ENCODE measurements around the gene TARM1.

The TARM1 gene

DNA sequence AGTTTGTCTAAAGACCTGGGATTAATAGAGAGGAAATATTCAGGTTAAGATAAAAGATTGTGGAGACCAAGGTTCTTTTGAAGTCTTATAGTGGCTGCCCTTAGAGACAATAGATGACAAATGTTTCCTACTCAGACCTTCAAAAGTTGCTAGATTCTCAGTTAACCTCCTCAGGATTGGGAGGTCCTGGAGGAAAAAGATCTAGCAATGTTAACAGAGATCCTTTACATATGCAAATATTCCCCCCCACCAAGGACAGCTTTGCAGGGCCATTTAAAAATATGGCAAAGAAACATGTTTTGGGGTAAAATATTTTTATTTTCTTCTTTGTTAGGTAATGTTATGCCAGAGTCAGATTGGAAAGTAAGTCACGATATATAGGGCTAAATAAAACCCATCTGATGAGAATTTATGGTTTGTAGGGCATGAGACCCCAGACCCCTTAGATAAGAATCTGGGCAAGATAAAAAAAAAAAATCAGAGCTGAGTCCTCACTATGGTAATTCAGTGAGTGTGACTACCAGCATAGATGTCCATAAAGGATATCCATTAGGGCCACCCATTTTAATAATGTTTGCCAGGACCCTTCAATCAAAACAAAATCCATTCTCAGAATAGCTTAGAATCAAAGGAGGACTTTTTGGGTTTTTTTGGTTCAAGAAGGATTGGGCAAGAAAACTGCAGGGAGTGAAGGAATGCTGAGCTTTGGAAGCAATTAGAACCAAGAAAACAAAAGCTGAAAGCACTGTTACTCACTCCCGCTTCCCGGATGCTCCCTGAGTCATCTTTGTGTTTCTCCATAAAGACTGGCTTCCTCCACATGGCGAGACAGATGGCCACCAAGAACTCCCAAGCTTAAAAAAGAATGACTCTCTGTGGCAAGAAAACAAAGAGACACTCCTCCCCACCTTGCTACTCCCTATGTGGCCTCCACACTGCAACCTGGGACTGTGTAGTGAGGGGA, 45.7 kb downstream of the TARM1 start:
- in situ Hi-C loops (cut with HindIII; ENCODE audit: low sequenced_read_pairs): loop anchor here (5.0 to 25.0 kb wide), 3 partner anchors 68 to 248 kb away; partner anchors contain the start of gene CACNG7

DNA sequence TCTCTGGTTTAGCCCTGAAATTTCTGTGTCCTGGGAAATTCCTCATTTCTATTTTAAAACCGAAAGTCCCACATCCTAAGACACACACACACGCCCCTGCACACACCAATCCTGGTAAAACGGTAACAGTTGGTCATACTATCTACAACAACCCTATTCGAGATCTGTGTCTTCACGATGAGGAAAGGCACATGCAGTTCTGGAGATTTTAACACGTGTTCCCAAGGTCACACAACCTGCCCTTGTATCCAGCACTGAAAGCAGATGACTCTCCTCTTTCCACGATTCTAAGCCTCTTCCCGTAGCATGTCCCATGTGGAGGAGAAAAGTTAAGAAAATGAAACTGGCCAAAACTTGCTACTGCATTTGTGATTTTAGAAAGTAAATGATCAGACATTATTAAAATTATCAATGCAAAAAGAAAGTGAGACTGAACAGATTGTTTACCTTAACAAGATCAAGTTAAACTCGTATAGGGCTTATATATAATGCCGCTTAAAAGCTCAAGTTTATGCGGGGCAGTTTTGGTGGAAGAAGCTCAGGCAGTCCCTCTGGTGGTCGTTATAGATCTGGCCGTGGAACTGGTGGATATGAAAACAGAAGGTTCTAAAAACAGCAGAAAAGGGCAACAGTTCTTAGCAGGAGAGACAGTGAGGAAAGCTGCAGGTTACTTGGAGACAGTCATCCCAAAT, 50.1 kb downstream of the TARM1 start:
- in situ Hi-C loops (cut with HindIII; ENCODE audit: low sequenced_read_pairs): loop anchor here (25.0 kb wide), 2 partner anchors 119 to 244 kb away; partner anchors contain the start of gene CACNG7

DNA sequence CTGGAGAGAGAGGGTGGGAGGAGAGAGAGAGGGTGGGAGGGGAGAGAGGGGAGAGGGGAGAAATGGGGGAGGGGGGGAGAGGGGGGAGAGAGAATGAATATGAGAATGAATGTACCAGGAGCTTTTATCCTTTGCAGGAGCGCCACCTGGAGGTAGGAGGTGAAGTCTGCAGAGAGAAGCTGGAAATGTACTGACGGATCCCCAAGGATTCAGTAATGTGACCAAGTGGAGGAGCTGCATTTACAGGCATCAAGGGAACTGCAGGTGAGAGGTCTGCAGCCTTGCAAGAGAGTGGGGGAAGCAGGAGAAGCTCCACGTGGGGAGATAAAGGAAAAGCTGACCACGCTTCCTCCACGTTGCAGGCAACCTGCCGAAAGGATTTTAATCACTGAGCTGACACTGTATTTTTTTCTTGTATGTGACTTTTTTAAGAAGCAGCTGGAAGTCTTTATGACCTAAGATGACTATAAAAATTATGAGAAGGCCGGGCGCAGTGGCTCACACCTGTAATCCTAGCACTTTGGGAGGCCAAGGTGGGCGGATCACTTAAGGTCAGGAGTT, 51.2 kb downstream of the TARM1 start:
- in situ Hi-C loops (cut with HindIII; ENCODE audit: low sequenced_read_pairs): loop anchor here (25.0 kb wide), 2 partner anchors 118 to 243 kb away; partner anchors contain the start of gene CACNG7

DNA sequence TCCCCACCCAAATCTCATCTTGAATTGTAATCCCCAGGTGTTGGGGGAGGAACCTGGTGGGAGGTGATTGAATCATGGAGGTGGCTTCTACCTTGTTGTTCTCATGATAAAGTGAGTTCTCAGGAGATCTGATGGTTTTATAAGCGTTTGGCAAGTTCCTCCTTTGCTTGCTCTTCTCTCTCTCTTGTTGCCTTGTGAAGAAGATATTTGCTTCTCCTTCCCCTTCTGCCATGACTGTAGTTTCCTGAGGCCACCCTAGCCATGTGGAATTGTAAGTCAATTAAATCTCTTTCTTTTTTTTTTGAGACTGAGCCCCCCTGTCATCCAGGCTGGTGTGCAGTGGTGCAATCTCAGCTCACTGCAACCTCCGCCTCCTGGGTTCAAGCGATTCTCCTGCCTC, 51.9 kb downstream of the TARM1 start:
- in situ Hi-C loops (cut with HindIII; ENCODE audit: low sequenced_read_pairs): loop anchor here (25.0 kb wide), 2 partner anchors 117 to 242 kb away; partner anchors contain the start of gene CACNG7

DNA sequence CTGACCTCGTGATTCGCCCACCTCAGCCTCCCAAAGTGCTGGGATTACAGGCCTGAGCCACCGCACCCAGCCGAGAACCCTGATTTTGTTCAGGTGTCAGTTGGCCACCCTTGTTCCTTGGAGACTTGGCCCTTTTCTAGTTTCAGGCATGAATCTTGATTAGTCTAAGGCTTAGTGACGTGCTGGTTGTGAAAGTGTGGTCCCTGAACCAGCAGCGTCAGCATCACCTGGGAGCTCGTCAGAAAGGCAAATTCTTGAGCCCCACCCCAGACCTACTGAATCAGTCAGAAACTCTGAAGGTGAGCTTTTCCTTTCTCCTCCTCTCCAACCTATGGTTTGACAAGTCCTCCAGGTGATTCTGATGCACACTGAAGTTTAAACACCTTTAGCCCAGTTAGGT, 54.5 kb downstream of the TARM1 start:
- in situ Hi-C loops (cut with HindIII; ENCODE audit: low sequenced_read_pairs): loop anchor here (25.0 kb wide), 2 partner anchors 114 to 239 kb away; partner anchors contain the start of gene CACNG7

DNA sequence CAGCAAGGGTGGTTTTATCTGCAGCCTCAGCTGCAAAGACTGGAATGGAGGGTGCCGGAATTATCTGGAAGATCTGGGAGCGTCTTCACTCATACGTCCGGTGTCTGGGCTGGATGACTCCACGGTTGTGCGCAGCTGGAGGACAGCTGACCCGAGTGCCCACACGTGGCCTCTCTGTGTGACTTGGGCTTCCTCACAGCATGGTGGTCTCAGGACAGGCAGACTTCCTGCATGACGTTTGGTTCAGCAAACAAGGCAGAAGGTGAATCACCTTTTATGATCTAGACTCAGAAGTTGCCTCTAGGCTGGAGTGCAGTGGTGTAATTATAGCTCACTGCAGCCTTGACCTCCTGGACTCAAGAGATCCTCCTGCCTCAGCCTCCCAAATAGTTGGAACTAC, 56.5 kb downstream of the TARM1 start:
- in situ Hi-C loops (cut with HindIII; ENCODE audit: low sequenced_read_pairs): loop anchor here (25.0 kb wide), 2 partner anchors 112 to 237 kb away; partner anchors contain the start of gene CACNG7

DNA sequence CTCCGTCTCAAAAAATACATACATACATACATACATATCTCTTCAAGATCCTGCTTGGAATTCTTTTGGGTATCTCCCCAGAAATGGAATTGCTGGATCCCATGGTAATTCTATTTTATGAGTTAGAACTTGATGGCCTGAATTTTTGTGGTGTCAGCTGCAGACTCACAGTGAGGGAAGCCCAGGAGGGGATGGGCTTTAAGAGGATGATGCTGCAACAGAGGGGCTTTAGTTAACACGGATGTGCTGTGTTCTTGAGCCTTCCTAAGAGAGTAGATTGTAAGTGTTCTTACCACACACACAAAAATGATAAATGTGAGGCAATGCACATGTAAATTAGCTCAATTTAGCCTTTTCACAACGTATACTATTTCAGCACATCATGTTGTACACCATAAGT, 58.0 kb downstream of the TARM1 start:
- in situ Hi-C loops (cut with HindIII; ENCODE audit: low sequenced_read_pairs): no loop called here

DNA sequence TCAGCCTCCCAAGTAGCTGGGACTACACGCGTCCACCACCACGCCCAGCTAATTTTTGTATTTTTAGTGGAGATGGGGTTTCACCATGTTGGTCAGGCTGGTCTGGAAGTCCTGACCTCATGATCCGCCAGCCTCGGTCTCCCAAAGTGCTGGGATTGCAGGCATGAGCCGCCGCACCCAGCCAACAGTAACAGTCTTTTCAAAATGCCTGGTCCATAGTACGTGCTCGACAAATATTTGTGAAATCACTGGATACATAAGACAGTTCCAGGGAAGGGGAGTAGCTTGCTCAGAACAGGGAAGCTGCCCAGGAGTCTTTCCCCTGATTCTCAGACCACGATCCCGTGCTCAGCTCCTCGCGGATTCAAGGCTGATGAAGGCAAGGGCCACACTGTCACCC, 59.2 kb downstream of the TARM1 start:
- in situ Hi-C loops (cut with HindIII; ENCODE audit: low sequenced_read_pairs): no loop called here

DNA sequence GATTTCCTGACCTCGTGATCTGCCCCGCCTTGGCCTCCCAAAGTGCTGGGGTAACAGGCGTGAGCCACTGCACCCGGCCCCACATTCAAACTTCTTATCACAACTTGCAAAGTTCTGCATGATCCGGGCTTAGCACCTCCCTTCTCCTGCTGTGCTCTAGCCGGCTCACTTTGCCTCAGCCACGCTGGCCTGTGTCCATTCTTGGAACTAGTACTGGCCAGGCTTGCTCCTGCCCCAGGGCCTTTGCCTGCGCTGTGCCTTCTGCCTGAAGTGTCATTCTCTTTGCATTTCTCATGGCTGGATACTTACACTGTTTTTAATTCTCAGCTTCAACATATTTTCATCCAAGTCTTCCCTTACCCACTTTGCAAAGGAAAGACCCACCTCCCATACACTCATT, 59.8 kb downstream of the TARM1 start:
- in situ Hi-C loops (cut with HindIII; ENCODE audit: low sequenced_read_pairs): no loop called here
